NCI-H2081 treated with DMSO at 0.1 percent for 48 hours (cell line): Measurements from ENCODE around the gene TP73.

Source experiments
- DNase-seq: peaks from one replicate; lab custom pipeline; 2025; lab: John Stamatoyannopoulos, UW

The TP73 gene

DNA sequence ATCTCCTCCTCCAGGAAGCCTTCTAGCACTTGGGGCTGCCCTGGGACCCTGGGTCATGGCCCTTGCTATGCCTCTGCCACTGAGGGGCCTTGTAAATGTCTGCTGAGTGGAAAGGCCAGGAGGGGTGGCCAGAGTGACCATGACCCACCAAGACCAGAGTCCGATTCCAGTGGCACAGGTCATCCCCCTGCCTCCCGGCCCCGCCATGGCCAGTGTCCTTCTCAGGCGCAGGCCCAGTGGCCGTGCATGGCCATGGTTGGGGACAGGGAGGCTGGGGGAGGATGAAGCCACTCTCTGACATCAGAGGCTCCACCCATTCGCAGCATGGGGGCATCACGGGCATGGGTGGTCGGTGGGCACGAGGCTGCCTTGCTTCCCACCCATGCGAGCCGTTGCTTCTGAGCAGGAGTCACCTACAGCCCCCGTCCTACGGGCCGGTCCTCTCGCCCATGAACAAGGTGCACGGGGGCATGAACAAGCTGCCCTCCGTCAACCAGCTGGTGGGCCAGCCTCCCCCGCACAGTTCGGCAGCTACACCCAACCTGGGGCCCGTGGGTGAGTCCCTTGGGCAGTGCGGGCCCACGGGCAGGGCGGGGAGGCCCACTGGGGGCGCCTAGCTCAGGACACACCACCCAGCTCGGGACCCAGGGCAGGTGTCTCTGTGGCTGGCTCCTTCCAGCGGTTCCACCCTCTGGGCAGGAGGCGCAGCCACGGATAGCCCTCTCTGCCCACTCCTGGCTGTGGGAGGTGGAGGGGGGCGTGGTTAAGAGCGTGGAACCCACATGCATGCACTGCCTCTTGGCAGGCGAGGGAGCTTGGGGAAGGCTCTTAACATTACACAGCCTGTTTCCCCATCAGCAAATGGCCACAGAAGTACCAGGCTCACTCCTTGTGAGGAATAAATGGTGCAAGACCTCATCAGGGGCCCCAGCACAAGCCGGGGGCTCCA, 77.6 kb downstream of the TP73 start:
- DNase-seq, result no peak

DNA sequence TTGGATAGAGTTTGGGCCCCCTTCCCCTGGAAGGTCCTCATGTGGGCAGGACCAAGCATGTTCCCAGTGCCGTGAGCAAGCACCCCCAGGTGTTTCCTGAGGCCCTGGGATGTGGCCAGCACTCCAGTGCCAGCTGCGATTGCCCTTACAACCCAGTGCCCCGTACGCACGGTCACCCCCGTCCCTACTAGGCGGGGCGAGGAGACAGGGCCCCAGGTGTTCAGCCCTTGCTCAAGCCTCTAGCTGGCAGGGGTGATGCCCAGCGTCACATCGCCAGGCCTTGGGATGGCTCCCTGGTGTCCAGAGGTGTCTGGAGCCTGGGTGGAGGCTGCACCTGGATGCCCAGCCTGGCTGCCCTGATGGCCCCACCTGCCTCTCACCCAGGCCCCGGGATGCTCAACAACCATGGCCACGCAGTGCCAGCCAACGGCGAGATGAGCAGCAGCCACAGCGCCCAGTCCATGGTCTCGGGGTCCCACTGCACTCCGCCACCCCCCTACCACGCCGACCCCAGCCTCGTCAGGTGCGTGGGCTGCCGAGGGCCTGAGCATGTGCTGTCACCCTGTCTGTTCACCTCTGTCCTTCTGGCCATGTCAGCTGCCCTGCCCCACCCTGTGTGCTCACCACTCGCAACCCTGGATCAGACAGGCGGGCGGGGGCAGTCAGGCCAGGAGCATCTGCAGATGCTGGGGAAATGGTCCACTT, 78.4 kb downstream of the TP73 start:
- DNase-seq, result no peak

DNA sequence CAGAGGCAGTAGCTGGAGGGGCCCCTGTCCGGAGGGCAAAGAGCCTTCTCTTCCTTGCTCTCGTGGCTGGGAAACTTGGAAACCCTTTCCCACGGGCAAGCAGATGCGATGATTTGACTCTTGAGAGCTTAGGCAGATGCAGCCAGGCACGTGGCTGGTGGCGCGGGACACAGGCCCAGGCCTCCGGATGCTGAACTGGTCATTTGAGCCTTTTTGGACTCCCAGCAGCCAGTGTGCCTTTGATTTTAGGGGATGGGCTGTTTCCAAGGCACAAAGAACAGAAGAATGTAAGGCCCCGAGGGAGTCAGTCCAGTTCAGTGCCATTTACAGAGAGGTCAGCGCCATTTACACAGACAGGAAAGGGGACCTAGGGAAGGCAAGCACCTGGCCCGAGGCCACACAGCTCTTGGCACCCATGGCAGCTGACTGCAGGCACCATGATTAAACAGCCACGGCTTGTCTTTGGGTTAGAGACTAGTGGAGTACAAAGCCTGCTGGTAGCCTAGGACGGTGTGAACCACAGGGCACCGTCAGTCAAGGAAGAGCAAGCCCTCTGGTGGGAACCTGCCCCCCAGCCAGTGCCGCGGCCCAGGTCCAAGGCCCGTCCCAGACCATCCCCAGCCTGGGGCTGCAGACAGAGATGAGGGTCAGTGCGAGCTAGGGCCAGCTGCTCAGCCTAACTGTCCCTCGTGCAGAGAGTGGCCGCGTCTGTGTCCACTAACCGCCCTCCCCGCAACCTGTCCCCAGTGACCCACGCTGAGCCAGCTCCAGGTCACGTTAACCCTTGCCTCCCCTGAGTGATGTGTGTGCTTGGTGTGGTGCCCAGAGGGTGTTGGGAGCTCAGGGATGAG, 79.5 kb downstream of the TP73 start:
- no peak for DNase-seq

DNA sequence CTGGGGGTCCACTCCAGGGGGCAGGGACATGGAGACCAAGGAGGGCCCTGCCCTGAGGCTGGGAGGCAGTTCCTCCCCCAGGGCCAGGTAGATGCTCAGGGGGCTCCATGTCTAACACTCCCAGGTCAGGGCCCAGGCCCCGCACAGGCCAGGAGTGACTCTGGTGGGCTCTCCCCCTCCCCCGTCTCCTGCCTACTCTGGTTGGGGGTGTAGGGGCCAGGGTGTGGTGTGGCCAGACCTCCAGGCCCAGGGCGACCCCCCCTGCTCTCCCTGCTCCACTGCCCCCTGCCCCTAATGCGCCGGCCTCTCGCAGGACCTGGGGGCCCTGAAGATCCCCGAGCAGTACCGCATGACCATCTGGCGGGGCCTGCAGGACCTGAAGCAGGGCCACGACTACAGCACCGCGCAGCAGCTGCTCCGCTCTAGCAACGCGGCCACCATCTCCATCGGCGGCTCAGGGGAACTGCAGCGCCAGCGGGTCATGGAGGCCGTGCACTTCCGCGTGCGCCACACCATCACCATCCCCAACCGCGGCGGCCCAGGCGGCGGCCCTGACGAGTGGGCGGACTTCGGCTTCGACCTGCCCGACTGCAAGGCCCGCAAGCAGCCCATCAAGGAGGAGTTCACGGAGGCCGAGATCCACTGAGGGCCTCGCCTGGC, 80.2 kb downstream of the TP73 start:
- no peak for DNase-seq

DNA sequence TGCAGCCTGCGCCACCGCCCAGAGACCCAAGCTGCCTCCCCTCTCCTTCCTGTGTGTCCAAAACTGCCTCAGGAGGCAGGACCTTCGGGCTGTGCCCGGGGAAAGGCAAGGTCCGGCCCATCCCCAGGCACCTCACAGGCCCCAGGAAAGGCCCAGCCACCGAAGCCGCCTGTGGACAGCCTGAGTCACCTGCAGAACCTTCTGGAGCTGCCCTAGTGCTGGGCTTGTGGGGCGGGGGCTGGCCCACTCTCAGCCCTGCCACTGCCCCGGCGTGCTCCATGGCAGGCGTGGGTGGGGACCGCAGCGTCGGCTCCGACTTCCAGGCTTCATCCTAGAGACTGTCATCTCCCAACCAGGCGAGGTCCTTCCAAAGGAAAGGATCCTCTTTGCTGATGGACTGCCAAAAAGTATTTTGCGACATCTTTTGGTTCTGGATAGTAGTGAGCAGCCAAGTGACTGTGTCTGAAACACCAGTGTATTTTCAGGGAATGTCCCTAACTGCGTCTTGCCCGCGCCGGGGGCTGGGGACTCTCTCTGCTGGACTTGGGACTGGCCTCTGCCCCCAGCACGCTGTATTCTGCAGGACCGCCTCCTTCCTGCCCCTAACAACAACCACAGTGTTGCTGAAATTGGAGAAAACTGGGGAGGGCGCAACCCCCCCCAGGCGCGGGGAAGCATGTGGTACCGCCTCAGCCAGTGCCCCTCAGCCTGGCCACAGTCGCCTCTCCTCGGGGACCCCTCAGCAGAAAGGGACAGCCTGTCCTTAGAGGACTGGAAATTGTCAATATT, 81.0 kb downstream of the TP73 start:
- no peak for DNase-seq

DNA sequence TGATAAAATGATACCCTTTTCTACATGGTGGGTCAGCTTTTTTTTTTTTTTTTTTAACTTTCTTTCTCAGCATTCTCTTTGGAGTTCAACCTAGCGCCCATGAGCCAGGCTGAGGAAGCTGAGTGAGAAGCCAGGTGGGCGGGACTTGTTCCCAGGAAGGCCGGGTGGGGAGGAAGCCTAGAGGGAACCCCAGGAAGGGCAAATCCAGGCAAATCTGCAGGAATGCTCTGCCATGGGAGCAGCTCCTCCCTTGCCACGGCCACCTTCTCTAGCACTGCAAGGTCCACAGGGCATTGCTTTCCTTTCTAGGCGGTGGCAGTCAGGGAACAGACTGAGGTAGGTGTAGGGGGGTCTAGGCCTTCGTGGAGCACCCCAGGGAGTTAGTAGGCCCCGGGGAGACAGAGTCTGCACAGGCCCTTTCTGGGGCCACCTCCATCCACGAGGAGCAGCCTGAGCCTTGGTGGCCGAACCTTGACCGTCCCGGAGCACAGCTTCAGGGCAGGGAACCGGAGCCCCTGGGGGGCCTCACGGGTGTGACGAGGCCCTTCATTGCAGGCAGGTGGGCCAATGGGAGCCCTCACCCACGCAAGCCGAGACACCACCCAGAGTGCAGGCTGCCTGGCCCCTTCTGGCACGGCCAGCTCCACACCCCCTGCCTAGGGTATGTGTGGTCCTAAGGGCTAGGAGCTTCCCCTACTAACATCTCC, 81.7 kb downstream of the TP73 start:
- no peak for DNase-seq

DNA sequence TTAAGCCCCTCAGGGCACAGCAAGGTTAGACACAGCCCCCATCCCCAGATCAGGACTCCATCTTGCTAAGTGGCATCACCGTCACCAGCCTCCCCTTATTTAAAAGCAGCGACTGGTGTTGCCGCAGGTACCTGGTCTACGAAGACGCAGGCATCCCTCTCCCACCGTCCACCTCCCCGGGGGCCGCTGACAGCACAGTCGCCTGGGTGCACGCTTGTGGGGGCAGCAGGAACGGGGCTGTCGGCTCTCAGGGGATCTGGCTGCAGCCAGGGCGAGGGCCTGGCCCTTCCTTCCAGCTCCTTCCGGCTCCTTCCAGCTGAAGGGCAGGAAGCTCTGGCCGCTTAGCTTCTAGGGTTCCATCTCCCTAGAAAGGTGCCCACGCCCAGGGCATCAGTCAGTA, 82.3 kb downstream of the TP73 start:
- DNase-seq, result no peak

DNA sequence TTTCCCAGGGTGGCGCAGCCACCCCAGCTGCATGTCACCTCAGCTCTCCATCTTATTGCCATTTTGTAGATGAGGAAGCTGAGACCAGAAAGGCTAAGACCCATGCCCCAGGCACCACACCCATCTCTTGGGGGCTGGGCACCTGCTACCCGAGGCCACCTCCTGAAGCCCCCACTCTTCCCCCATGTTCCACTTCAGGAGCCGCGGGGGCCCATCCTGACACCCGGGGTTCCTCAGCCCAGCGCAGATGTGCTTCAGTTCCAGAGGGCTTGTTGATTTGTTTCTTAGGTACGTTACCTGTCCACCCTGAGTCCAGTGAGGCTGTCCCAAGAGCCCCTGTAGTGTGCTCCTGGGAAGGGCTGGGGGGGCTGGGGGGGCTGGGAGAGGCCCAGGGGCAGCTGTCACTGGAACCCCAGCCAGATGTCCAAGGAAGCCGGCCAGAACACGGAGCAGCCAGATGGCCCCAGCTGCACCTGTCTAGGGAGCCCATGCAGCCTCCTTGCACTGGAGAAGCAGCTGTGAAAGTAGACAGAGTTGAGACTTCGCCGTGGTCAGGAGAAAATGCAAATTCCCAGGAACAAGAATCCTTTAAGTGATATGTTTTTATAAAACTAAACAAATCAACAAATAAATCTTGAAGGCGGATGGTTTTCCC, 82.8 kb downstream of the TP73 start:
- DNase-seq, result no peak

DNA sequence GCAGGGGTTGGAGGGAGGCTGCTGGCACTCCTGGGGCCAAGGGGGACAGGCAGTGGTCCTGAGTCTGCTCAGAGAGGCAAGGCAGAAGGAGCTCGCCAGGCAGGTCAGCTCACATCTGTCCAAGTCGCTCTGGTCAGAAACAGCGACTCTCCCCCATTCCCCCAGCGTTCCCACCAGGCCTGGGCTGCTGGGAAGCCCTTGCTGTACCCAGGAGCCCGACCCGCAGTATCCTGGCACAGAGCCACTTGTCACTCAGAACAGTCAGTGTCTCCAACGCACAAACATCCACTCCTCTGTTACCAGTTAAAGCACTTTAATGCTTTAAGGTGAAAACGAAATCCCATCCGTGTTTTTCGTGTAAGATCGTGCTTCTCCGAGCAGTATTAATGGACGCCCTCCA, 83.4 kb downstream of the TP73 start:
- no peak for DNase-seq

DNA sequence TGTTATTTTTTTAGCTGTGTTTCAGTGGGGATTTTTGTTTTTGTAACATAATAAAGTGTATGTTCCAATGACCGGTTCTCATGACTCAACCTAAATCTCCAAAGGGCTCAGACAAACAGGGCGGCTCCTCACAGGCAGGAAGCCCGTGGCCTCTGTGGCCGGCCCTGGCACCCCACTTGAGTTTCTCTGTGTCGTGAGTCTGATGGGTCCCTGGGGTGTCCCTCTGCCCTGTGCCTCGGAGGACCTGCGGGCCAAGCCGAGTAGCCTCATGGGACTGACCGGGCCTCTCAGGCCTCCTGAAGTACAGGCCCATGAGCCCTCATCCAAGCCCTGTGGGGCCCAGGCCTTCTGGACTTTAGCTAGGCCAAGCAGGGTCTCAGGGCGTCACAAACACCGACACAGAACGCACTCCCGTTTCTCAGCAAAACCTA, 83.8 kb downstream of the TP73 start:
- DNase-seq, result no peak

DNA sequence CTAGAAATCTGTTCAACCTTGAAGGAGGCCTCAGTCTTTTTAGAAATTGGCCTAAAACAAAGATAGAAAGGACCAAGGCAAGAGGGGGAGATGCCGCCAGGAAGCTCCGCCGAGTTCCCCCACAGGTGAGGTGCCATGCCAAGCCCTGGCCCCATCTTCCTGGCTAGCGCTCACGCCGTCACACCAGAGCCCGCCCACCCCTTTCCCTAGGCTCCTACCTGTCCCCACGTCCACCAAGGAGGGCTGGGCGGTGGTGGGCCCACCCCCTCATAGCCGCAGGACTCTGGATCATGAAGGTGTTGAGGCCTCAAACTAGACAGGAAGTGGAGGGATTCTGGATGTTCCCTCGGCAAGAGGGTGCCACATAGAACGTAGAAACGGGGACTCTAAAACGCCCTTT, 84.4 kb downstream of the TP73 start:
- DNase-seq, result no peak

DNA sequence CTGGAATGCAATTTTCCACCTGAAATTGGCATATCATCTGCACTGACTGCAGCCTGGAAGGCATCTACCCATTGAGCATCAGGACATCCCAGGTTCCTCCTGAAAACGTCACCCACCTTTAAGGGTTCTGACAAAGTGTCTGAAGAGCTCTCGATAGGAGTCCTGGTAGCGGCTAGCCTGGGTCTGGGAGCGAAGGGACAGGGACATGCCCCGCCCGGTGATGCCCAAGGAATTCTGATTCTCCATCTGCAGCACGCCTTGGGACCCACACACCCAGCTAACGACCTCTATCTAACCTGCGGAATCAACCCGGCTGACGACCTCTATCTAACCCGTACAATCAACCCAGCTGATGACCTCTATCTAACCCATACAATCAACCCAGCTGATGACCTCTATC, 86.6 kb downstream of the TP73 start:
- DNase-seq, result no peak

DNA sequence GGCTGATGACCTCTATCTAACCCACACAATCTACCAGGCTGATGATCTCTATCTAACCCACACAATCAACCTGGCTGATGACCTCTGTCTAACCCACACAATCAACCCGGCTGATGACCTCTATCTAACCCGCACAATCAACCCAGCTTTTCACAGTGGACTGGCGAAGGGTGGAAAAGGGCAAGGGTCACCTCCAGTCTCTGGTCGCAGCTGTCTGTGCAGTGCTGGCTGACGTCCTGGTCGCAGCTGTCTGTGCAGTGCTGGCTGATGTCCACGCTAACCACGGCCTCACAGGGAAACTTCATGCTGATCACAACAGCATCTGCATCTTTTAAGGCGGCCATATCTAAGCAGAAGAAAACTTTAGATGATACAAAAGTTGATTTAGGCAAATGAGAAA, 87.7 kb downstream of the TP73 start:
- DNase-seq, result no peak

DNA sequence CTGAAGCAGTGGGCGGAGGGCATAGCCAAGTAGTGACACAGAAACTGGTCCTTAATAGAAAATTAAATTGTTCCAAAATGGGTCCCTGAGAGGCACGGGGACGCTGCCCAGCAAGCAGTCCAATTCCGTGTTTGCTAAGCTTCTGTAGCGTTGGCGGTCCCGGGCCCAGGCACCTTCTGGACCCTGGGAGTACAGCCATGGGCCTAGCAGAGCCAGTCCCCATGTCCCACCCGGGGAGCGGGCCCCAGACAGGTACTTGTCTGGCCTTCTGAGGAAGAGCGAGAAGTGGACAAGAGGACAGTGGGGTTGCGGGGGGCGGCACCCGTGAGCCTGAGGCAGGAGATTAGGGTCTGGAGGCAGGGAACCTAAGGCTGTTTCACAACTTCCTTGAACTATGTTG, 88.4 kb downstream of the TP73 start:
- DNase-seq, result no peak

DNA sequence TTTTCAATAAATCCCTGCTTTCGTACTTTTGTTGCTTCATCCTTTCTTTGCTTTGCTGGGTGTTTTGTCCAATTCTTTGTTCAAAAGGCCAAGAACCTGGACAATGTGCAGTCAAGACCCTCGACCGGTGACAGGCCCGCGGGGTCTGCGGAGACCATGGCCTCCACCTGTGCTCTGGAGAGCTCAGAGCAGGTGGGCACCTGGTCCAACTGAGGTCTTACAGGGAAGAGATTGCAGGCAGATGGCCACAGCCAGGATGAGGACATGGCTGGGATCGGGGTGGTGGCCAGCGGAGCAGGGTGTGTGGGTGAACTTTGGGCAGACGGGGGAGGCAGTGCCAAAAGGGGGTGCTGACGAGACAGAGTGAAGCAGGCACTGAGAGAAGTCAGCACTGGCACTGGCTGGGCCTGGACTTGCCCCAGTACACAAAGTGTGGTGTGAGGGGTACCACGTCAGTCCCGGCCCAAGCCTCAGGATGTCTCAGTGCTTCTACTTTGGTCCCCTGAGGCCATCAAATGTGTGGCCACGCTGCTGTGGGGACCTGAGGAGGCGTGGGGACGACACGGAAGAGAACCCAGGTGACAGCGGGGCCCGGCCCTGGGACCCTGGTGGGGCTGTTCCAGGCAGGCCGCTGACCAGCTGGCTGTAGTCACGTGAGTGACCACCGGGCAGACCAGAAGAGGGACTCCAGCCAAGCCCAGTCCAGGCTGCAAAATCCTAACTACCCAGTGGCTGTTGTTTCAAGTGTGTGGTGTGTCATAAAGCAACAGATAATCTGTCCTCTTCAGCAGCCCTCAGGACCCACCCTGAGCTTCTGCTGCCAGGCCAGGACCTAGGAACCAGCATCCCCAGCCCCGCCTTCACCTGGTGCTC, 89.5 kb downstream of the TP73 start:
- DNase-seq, result no peak

DNA sequence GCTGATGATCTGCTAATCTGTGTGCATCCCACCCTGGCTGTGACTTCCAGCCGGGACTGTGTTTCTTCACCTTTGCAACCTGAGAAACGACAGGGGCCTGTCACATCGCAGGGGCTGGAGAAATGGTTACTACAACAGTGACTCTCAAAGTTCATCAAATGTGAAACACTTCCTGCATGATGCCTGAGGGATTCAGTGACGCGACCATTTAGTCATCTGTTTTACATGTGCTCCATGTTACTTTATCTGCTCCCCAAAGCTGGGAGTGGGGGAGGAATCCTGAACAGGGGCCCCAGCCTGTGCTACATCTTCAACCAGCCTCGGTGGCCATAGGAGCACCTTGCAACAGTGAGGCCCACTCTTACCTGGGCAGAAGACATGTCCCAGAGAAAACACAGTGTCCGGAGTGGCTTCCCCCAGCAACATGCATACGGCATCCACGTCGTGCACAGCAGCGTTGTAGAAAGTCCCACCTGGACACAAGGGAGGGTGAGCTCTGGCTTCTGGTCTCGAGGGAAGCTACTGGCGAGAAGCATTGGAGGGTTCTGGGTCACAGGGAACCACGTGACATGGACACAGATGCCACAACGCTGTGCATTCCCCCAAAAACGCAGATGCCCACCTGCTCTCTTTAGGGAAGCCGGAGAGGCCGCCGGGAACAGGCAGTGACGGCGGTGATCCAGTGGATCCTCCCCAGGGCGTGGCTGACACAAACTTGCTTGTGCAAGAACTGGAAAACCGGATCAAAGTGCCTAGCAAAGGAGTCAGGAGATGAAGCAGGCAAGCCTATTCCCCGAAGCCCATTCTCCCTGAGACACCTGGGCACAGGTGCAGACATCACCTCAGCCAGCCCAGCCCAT, 90.4 kb downstream of the TP73 start:
- DNase-seq, result no peak

DNA sequence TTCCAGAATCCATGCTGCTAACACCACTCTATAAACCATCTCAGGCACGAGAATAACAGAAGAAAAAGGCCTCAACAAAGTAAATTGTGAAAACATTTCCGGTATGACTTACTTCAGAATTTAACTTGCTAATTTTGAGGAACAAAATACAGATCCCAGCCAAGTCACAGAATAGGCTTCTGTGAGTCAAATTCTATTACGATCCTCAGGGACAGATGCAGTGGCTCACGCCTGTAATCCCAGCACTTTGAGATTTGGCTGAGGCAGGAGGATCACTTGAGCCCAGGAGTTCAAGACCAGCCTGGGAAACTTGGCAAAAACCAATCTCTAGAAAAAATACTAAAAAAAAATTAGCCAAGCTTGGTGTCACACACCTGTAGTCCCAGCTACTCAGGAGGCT, 91.1 kb downstream of the TP73 start:
- no peak for DNase-seq

DNA sequence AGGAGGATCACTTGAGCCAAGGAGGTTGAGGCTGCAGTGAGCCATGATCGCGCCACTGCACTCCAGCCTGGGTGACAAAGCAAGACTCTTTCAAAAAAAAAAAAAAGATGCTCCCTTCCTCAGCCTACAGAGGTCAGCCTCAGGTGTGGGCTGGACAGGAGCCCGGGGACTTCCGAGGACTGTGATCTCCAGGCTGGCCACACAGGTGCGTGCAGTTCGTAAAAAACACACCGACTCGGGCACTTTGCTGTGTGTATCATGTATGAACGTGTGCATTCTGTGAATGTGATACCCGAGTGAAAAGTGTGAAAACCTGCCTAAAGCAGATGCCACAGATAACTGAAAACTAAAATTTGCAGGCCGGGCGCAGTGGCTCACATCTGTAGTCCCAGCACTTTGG, 91.5 kb downstream of the TP73 start:
- DNase-seq, result no peak
